Common myeloid progenitor, CD34-positive (primary cell): Measurements from ENCODE around the gene OMA1.

Experiments used
- CTCF ChIA-PET: fragments of 350-600 bp; sonication (Branson Sonifier 250); formaldehyde crosslinking; loops from one replicate; lab custom pipeline; 2021; ENCODE audit warnings: antibody characterized with exemption; lab: Charles Lee
- POLR2A ChIA-PET: fragments of 350-600 bp; sonication (Branson Sonifier 250); formaldehyde crosslinking; loops from one replicate; lab custom pipeline; 2021; ENCODE audit warnings: antibody characterized with exemption; lab: Charles Lee
- DNase-seq, 3 donors: peaks; one replicate each; pipeline versions ENCODE4 v3.0.0 to v3.0.0-alpha.2; 2013
- H3K27ac ChIP-seq, 2 experiments: 1 replicate in 1 of 2; 2 replicates in 1 of 2; pipeline ENCODE4 v1.7.0; 2013; ENCODE audit warnings: inconsistent platforms in 2 of 2, low read length in 2 of 2, mild to moderate bottlenecking in 2 of 2, low read depth in 1 of 2, moderate library complexity in 1 of 2; ENCODE audit not compliant: severe bottlenecking in 2 of 2, insufficient read depth in 1 of 2, poor library complexity in 1 of 2
- H3K27me3 ChIP-seq, 5 experiments: replicated peaks in 2 of 5; 1 replicate in 3 of 5; 2 replicates in 2 of 5; pipeline versions ENCODE4 v1.6.1 to v1.7.0; 2013; ENCODE audit warnings: low read length in 4 of 5, mild to moderate bottlenecking in 2 of 5, moderate library complexity in 2 of 5, inconsistent platforms in 1 of 5; ENCODE audit not compliant: insufficient read depth in 5 of 5, control insufficient read depth in 4 of 5
- H3K36me3 ChIP-seq, 4 experiments: 1 replicate in 2 of 4; 2 replicates in 2 of 4; pipeline versions ENCODE4 v1.6.1 to v1.7.0; 2013; ENCODE audit warnings: low read length in 3 of 4, control low read depth in 1 of 4, mild to moderate bottlenecking in 1 of 4; ENCODE audit not compliant: control insufficient read depth in 4 of 4, insufficient read depth in 4 of 4
- H3K4me1 ChIP-seq, 4 experiments: 1 replicate in 3 of 4; 2 replicates in 1 of 4; pipeline versions ENCODE4 v1.6.1 to v1.7.1; 2013; ENCODE audit warnings: low read length in 3 of 4, mild to moderate bottlenecking in 3 of 4, control low read depth in 1 of 4, inconsistent platforms in 1 of 4, moderate library complexity in 1 of 4; ENCODE audit not compliant: control insufficient read depth in 4 of 4, insufficient read depth in 4 of 4; ENCODE audit errors: control extremely low read depth in 1 of 4
- H3K4me3 ChIP-seq, 7 experiments: 1 replicate in 4 of 7; 2 replicates in 3 of 7; pipeline versions ENCODE4 v1.5.1 to v1.7.0; 2013; ENCODE audit warnings: mild to moderate bottlenecking in 7 of 7, low read length in 6 of 7, moderate library complexity in 6 of 7, inconsistent platforms in 2 of 7, low read depth in 2 of 7, control low read depth in 1 of 7; ENCODE audit not compliant: insufficient read depth in 4 of 7, control insufficient read depth in 1 of 7; ENCODE audit errors: extremely low read depth in 1 of 7
- H3K9me3 ChIP-seq, 5 experiments: 1 replicate in 4 of 5; 2 replicates in 1 of 5; pipeline versions ENCODE4 v1.6.1 to v1.7.1; 2013; ENCODE audit warnings: low read length in 4 of 5, mild to moderate bottlenecking in 2 of 5, inconsistent platforms in 1 of 5, low read depth in 1 of 5, moderate library complexity in 1 of 5; ENCODE audit not compliant: control insufficient read depth in 4 of 5, insufficient read depth in 2 of 5; ENCODE audit errors: control extremely low read depth in 1 of 5
- WGBS: methylation state at CpG from one replicate; pipeline ENCODE4 v1.1.5; 2013; ENCODE audit not compliant: insufficient coverage; 5-methylcytosine and 5-hydroxymethylcytosine counted together

The OMA1 gene

GRCh38 chr1:58446368-58446767, 100.2 kb downstream of the OMA1 start:
- no peaks in the 10 kb centered on the region for H3K4me1 ChIP-seq
- ChIA-PET CTCF (no interaction called here), POLR2A (no interaction called here)
- no peaks in the 10 kb centered on the region for H3K9me3 ChIP-seq
- no peak overlapping the region for H3K27ac ChIP-seq
- DNase-seq = no peak
- H3K27me3 ChIP-seq = no peaks in the 10 kb centered on the region
- no peaks in the 10 kb centered on the region for H3K36me3 ChIP-seq
- no peak overlapping the region for H3K4me3 ChIP-seq

- no peaks in the 10 kb centered on the region for H3K27me3 ChIP-seq
- H3K4me1 ChIP-seq = no peaks in the 10 kb centered on the region
- no peak overlapping the region for H3K27ac ChIP-seq
- no peak for DNase-seq
- ChIA-PET POLR2A (no interaction called here), CTCF (no interaction called here)
- H3K9me3 ChIP-seq = no peaks in the 10 kb centered on the region
- H3K36me3 ChIP-seq = no peaks in the 10 kb centered on the region
- WGBS = 70% methylated on average over 2 of the region's 4 CpGs
- no peak overlapping the region for H3K4me3 ChIP-seq
These were observed 102.3 kb downstream of the OMA1 start for GRCh38 chr1:58443986-58444868.

- H3K27me3 ChIP-seq = no peaks in the 10 kb centered on the region
- H3K4me3 ChIP-seq = no peak overlapping the region
- no peak for DNase-seq
- no peaks in the 10 kb centered on the region for H3K9me3 ChIP-seq
- WGBS = 100% methylated on average over 1 of the region's 6 CpGs
- no peaks in the 10 kb centered on the region for H3K36me3 ChIP-seq
- ChIA-PET POLR2A (no interaction called here), CTCF (interaction anchor here (1.0 kb wide), 1 partner anchor 14 kb away, joined by 3 read pairs; no protein-coding TSS in a partner anchor)
- no peak overlapping the region for H3K27ac ChIP-seq
- H3K4me1 ChIP-seq = no peaks in the 10 kb centered on the region
These were observed 104.4 kb downstream of the OMA1 start for GRCh38 chr1:58442114-58442513.

- Histone ChIP-seq H3K4me3 (no peak overlapping the region), H3K9me3 (no peaks in the 10 kb centered on the region), H3K36me3 (no peaks in the 10 kb centered on the region), H3K27me3 (no peaks in the 10 kb centered on the region), H3K27ac (no peak overlapping the region), H3K4me1 (no peaks in the 10 kb centered on the region)
- 96% methylated on average over 7 of the region's 10 CpGs for whole genome bisulfite sequencing
- ChIA-PET POLR2A (no interaction called here), CTCF (no interaction called here)
- no peak for DNase-seq
These were observed 104.8 kb downstream of the OMA1 start for GRCh38 chr1:58441699-58442098.

- Histone ChIP-seq H3K27me3 (no peaks in the 10 kb centered on the region), H3K9me3 (no peaks in the 10 kb centered on the region), H3K36me3 (no peaks in the 10 kb centered on the region), H3K4me3 (no peak overlapping the region), H3K27ac (no peak overlapping the region), H3K4me1 (no peaks in the 10 kb centered on the region)
- 86% methylated on average over 4 of the region's 5 CpGs for WGBS
- DNase-seq = no peak
- ChIA-PET CTCF (no interaction called here), POLR2A (no interaction called here)
These were observed 105.8 kb downstream of the OMA1 start for GRCh38 chr1:58440696-58441095.

- 100% methylated on average over 2 of the region's 4 CpGs for WGBS
- no peak for DNase-seq
- Histone ChIP-seq H3K36me3 (no peaks in the 10 kb centered on the region), H3K27me3 (no peaks in the 10 kb centered on the region), H3K27ac (no peak overlapping the region), H3K9me3 (no peaks in the 10 kb centered on the region), H3K4me1 (no peaks in the 10 kb centered on the region), H3K4me3 (no peak overlapping the region)
- ChIA-PET POLR2A (no interaction called here), CTCF (no interaction called here)
These were observed 106.6 kb downstream of the OMA1 start for GRCh38 chr1:58439946-58440345.

GRCh38 chr1:58438468-58438867, 108.1 kb downstream of the OMA1 start:
- H3K4me1 ChIP-seq = no peaks in the 10 kb centered on the region
- no peak for DNase-seq
- no peaks in the 10 kb centered on the region for H3K9me3 ChIP-seq
- ChIA-PET CTCF (interaction anchor here (1.6 kb wide), 1 partner anchor 14 kb away, joined by 3 read pairs; no protein-coding TSS in a partner anchor), POLR2A (no interaction called here)
- no peak overlapping the region for H3K4me3 ChIP-seq
- no peaks in the 10 kb centered on the region for H3K36me3 ChIP-seq
- no peaks in the 10 kb centered on the region for H3K27me3 ChIP-seq
- WGBS = 94% methylated on average over 4 of the region's 6 CpGs
- H3K27ac ChIP-seq = no peak overlapping the region
